T-helper 2 cell (primary cell): Measurements from ENCODE around the gene RAB9A.
"Not testable (repeated sequence)": the region's sequence is repeated elsewhere in the genome, so short reads cannot be mapped to it uniquely, and the experiment has no call there.

Experiments used
- DNase-seq, 5 experiments: peaks; one replicate each; pipeline versions ENCODE4 v3.0.0 to v3.0.0-alpha.2; 2012 to 2022
- total RNA-seq, 2 donors: gene quantifications; one replicate each; lab custom pipeline; 2026; lab: John Stamatoyannopoulos, UW

RAB9A gene, protein sequence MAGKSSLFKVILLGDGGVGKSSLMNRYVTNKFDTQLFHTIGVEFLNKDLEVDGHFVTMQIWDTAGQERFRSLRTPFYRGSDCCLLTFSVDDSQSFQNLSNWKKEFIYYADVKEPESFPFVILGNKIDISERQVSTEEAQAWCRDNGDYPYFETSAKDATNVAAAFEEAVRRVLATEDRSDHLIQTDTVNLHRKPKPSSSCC
- total RNA-seq, result 14.2 to 15.9 reads per million in 2 donors

DNA sequence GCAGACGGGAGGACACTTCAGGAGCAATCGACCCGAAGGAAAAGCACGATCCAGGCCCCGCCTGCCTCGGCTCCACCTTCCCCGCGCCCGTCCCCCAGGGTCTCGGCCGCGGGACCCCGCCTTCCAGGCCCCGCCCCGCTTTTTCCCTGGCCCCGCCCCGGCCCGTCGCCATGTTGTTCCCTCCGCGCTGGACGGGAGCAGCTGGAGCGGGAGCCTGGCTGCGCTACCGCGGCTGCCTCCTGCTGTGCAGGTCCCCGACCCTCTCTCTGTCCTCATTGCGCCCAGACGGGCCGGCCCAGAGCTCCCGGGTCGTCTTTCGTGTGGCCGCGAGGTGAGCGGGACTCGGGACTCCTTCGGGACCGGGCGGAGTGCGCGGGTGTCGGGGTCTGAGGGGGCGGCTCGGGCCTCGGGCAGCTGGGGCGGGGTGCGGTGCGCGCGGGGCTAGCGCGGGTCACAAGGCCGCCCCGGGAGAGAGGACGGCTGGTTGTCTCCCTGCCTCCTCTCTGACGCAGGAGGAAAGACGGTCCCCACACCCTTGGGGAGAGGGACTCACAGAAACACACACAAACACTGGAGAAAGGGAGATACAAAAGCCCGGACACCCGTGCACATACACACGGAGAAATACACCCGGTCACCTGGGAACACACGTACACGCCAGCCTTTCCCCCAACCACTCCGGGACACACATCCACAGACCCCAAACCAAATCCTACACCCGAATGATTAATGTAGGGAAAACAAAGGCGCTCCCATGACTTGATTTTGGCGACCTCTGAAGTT, at the start of gene RAB9A:
RAB9A (plus strand) TSS at position 171 of the 783 bp plus-strand sequence. CDS start 19,619 bp downstream, outside the sequence.
- DNase-seq, result peak; percentile 68 to 79 (median 74)

GRCh38 chrX:13641684-13642083, 47.2 kb upstream of the RAB9A start:
- DNase-seq, result not testable (repeated sequence)

GRCh38 chrX:13645464-13646153, 43.3 kb upstream of the RAB9A start:
- DNase-seq, result no peak

DNA sequence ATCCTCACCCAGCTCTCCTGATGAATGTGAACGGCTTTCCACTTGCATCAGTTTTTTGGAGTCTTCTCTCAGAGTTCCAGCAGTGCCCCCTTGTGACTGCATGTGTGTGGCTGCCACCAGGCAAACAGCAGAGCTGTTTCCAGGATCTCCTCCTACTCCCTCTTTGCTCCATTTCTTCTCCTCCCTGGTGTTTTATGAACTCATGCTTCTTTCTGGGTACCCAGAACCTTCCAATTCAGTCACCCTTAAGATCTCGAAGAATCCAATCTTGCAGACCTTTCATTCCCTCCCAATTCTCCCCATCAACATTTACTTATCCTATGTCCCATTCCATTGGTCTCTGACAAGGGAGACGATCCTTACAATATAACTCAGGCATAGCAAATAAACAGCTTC, 42.8 kb upstream of the RAB9A start:
- DNase-seq, result peak in 1 of 5 experiments; percentile 37

DNA sequence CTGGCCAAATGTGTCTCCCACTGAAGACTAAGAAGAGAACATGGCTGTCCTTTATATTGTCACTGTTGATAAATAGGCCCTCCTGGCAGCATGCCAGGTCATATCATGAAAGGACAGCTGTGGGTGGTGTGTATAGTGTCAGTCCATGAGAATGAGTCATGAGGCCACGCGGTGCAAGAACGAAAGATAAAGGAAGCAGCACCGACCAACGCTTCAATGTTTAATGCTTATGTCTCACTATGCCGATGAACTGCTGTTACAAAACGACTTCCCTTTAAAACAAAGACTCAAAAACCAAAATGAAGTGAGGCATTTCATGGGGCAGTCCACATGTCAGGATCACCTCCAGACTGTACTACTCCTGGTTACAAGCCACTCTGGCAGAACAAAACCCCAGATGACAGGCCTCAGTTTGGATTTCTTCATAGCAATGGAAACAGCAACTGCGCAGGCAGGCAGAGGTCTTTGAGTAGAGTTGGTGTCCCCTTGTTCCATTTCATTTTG, 41.2 kb upstream of the RAB9A start:
- DNase-seq, result peak in 4 of 5 experiments; percentile 36 to 79 (median 48)

DNA sequence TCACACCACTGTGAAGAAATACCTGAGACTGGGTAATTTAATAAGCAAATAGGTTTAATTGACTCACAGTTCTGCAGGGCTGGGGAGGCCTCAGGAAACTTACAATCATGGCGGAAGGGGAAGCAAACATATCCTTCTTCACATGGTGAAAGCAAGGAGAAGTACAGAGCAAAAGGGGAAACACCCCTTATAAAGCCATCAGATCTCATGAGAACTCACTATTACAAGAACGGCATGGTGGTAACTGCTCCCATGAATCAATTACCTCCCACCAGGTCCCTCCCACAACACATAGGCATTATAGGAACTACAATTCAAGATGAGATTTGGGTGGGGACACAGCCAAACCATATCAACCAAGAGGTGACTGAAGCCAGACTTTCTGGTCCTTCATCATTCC, 40.6 kb upstream of the RAB9A start:
- not testable (repeated sequence) for DNase-seq

GRCh38 chrX:13649838-13650237, 39.1 kb upstream of the RAB9A start:
- DNase-seq, result no peak

DNA sequence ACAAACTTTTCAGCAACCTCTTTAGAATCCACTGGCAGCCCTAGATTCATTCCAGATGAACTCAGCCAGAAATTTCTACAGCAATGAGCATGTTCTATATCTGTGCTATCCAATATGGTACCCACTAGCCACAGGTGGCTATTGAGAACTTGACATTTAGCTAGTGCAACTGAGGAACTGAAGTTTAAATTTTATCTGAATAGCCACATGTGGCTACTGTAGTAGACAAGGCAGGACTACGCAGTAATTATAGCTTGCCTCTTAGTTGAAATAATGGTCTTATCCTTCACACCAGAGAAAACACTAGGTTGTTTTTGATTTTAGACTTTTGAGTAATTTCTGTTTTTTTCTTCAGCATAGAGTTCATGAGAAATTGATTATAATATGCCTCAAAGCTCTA, 38.6 kb upstream of the RAB9A start:
- DNase-seq, result no peak

DNA sequence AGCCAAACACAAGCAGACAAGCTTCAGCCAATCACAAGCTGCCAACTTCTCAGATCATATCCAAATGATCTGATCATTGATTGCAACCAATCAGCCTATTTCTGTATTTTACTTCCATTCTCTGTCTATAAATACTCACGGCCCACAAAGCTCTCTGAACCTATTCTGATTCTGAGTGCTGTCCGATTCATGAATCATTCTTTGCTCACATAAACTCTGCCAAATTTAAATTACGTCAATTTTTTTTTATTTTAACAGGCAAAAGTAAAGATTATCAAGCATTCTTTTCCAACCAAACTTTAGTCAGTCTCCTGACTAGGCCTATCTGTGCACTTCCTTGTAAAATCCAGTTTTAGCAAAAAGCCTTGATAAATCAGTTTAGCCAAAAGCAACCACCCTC, 37.8 kb upstream of the RAB9A start:
- no peak for DNase-seq

DNA sequence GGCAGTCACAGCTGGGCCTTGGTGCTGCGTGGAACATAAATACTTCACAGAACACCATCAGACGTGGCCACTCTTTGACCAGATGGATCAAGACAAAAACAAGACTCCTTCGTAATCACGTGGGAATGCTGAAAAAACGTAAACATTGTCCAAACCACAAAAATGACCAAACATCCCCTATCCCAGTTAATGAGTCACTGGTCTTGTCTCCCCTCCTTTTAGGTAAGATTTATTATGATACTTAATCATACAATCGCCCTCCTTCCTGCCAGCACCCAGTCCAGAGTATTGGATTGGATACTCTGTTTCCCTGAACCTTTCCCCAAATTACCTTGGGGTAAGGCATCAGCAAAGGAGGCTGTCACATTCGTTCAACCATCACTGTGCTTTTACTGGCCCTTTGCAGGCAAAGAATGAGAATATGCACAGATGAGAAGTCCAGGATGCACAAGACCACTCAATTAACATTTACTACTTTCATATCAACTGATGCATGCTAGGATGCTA, 36.6 kb upstream of the RAB9A start:
- no peak for DNase-seq

DNA sequence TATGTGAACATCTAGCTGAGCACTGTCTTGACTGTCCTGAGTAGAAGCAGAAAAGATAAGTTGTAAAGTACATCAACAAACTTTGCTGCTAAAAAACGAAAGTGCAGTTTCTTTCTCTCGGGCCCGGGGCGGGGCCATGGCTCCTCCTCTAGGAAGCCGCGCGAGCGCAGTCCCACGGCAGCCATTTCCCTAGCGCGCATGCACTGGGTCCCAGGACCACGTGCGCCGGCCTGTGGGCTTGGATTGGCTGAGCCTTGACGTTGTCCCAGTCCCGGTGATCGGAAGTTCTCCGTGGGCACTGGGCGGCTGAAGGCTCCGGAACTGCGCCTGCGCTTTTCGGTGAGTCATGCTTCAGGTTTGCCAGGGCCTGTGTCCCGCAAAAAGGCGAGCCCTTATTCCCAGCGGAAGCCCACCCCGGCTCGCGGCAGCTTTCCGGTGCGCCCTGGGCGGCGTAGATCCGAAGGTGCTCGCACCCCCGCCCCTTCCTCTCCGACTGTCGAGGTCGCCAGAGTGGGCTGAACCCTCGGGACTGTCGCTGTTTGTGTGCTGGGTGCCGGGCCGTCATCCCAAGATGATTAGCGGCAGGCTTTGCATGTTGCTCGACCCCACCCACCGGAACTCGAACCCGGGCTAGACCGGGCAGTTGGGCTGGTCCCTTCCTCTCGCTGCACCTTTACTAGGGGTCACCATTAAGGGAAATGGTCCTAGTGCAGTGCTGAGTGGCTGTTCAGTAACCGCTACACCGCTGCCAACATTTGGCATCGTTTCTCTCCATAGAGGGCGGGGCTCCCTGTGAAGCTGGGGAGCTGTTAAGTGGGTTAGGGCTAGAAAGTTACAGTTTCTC, 35.9 kb upstream of the RAB9A start, which contains the start of gene TCEANC:
TCEANC (plus strand) TSS at position 292 of the 844 bp plus-strand sequence. CDS start 9,368 bp downstream, outside the sequence.
- peak; percentile 79 to 97 (median 89) for DNase-seq

GRCh38 chrX:13654116-13654515, 34.8 kb upstream of the RAB9A start:
- DNase-seq, result no peak

- DNase-seq, result no peak
Measured at GRCh38 chrX:13655674-13656073, 33.3 kb upstream of the RAB9A start.

- peak in 2 of 5 experiments; percentile 30 to 46 for DNase-seq
Measured at GRCh38 chrX:13658602-13659001, 30.3 kb upstream of the RAB9A start.

DNA sequence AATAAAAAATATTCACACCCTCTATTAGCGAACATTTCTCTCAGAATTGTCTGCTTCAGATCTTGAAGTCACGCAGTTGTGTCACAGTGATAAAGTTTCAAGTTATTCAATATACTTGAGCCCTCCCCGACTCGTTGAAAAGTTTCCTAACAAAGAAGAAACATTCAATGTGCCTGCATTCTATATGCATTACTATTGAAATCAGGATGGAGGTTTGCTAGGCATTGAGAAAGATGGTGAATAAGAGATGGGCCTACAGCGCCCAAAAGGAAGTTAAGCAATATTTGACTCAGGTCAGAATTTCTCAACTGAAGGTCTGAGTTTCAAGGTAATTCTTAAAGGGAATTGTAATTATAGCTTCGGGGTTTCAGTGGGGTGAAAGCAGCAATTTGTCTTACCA, 29.9 kb upstream of the RAB9A start:
- no peak for DNase-seq

GRCh38 chrX:13661735-13662288, 27.1 kb upstream of the RAB9A start:
- DNase-seq, result no peak

GRCh38 chrX:13662355-13662791, 26.6 kb upstream of the RAB9A start:
- DNase-seq, result no peak

DNA sequence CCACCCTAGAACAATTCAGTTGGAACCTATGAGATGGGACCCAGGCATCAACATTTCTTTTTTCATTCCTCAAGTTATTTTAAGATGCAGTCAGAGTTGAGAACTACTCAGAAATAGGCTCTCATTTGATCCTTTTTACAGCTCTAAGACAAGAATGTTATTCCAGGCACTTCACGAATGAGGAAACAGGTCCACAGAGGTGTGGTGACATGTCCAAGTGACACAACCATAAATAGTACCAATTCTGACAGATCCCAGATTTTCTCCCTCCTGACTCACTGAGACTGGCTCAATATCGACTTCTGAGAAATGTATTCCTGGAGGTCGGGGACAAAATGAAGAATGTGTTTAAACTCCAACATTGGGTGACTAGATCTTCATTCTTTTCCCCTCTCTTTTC, 24.9 kb upstream of the RAB9A start:
- no peak for DNase-seq

GRCh38 chrX:13666836-13667235, 22.1 kb upstream of the RAB9A start:
- no peak for DNase-seq

DNA sequence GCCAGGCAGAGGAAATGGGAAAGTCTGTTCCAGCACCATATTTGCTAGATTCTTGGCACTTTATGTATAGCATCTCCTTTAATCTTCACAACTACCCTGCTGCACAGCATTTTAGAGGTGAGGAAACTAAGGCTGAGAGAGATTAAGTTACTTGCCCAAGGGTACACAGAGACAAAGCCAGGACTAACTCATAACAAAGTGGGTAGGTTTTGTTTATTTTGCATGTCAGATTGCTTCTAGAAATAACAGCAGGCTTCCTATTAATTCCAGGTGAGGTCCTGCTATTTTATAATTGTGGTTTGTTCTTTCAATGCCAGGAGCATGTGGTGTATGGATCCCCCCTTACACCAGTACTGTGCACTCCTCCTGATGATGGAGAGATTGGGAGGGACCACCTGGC, 21.0 kb upstream of the RAB9A start:
- DNase-seq, result no peak

GRCh38 chrX:13669246-13669737, 19.6 kb upstream of the RAB9A start:
- DNase-seq, result peak in 3 of 5 experiments; percentile 32 to 67 (median 60)
